CD14-positive monocyte (primary cell): Measurements from ENCODE around the gene LPO. TPM values are rescaled to one million over a fixed set of nuclear protein-coding genes. Genes with fewer than 3 reads are reported as not detected.

Source experiments
- DNase-seq, 3 donors: peaks; one replicate each; pipeline ENCODE4 v3.0.0-alpha.2; 2011 to 2022
- H2AFZ ChIP-seq: 2 replicates; pipeline ENCODE4 v1.6.0; 2012; ENCODE audit warnings: mild to moderate bottlenecking, low read depth, low read length, inconsistent platforms; ENCODE audit not compliant: insufficient read depth, poor library complexity, severe bottlenecking
- H3K27ac ChIP-seq, 2 donors: 1 replicate in 1 of 2; 2 replicates in 1 of 2; pipeline ENCODE4 v1.5.1; 2012 to 2013; ENCODE audit warnings: low read length in 2 of 2, control low read depth in 1 of 2, inconsistent platforms in 1 of 2, low read depth in 1 of 2, mild to moderate bottlenecking in 1 of 2
- H3K27me3 ChIP-seq, 2 donors: one replicate each; pipeline versions ENCODE4 v1.6.0 to v1.6.1; 2011 to 2013; ENCODE audit warnings: low read length in 2 of 2; ENCODE audit not compliant: control insufficient read depth in 2 of 2, insufficient read depth in 2 of 2
- H3K36me3 ChIP-seq, 2 donors: replicated peaks in 1 of 2; 1 replicate in 1 of 2; 2 replicates in 1 of 2; pipeline versions ENCODE4 v1.5.1 to v1.6.1; 2012 to 2013; ENCODE audit warnings: low read length in 2 of 2, control low read depth in 1 of 2, inconsistent platforms in 1 of 2, mild to moderate bottlenecking in 1 of 2; ENCODE audit not compliant: insufficient read depth in 2 of 2, control insufficient read depth in 1 of 2
- H3K4me1 ChIP-seq, 2 donors: 1 replicate in 1 of 2; 2 replicates in 1 of 2; pipeline versions ENCODE4 v1.5.1 to v1.6.1; 2012 to 2013; ENCODE audit warnings: low read length in 2 of 2, control low read depth in 1 of 2, inconsistent platforms in 1 of 2, mild to moderate bottlenecking in 1 of 2, moderate library complexity in 1 of 2; ENCODE audit not compliant: insufficient read depth in 2 of 2, control insufficient read depth in 1 of 2
- H3K4me2 ChIP-seq: replicated peaks from 2 replicates; pipeline ENCODE3; 2012; ENCODE audit warnings: low read length, moderate library complexity, mild to moderate bottlenecking; ENCODE audit not compliant: poor library complexity, severe bottlenecking; ENCODE audit errors: extremely low read depth
- H3K4me3 ChIP-seq, 3 experiments: fragments of 200-600 bp in 1 of 3; sonication (generic) in 1 of 3; replicated peaks in 1 of 3; 1 replicate in 2 of 3; 2 replicates in 1 of 3; pipeline ENCODE4 v1.5.1; 2011 to 2013; ENCODE audit warnings: low read length in 3 of 3, mild to moderate bottlenecking in 3 of 3, control low read depth in 2 of 3, low read depth in 2 of 3, inconsistent platforms in 1 of 3, moderate library complexity in 1 of 3
- H3K79me2 ChIP-seq: 2 replicates; pipeline ENCODE4 v1.6.0; 2012; ENCODE audit warnings: mild to moderate bottlenecking, control low read depth, inconsistent platforms, low read length, moderate library complexity; ENCODE audit not compliant: insufficient read depth
- H3K9ac ChIP-seq: 2 replicates; pipeline ENCODE4 v1.6.0; 2017; ENCODE audit warnings: low read length, mild to moderate bottlenecking; ENCODE audit not compliant: insufficient read depth, poor library complexity, severe bottlenecking
- H3K9me3 ChIP-seq, 2 donors: replicated peaks in 1 of 2; 1 replicate in 1 of 2; 2 replicates in 1 of 2; pipeline versions ENCODE4 v1.5.1 to v1.6.1; 2012 to 2013; ENCODE audit warnings: low read length in 2 of 2, control low read depth in 1 of 2; ENCODE audit not compliant: control insufficient read depth in 1 of 2, insufficient read depth in 1 of 2
- H4K20me1 ChIP-seq: 2 replicates; pipeline ENCODE4 v1.6.0; 2012; ENCODE audit warnings: mild to moderate bottlenecking, low read length, control low read depth, moderate library complexity; ENCODE audit not compliant: insufficient read depth
- H3K27ac Mint-ChIP-seq, 7 donors: one replicate each; pipeline ENCODE4 v1.8.0; 2020; ENCODE audit warnings: mild to moderate bottlenecking in 7 of 7, mixed read lengths in 7 of 7, moderate library complexity in 6 of 7, inconsistent platforms in 2 of 7
- H3K27me3 Mint-ChIP-seq, 3 donors: one replicate each; pipeline ENCODE4 v1.8.0; 2021 to 2022; ENCODE audit warnings: low read depth in 3 of 3, mild to moderate bottlenecking in 3 of 3, mixed read lengths in 3 of 3, moderate library complexity in 3 of 3, inconsistent platforms in 1 of 3
- H3K36me3 Mint-ChIP-seq, 2 donors: one replicate each; pipeline ENCODE4 v1.8.0; 2020; ENCODE audit warnings: mixed read lengths in 2 of 2, inconsistent platforms in 1 of 2, mild to moderate bottlenecking in 1 of 2
- H3K4me1 Mint-ChIP-seq: one replicate; pipeline ENCODE4 v1.8.0; 2020; ENCODE audit warnings: mild to moderate bottlenecking, mixed read lengths
- H3K4me3 Mint-ChIP-seq, 2 donors: one replicate each; pipeline ENCODE4 v1.8.0; 2020; ENCODE audit warnings: mild to moderate bottlenecking in 2 of 2, mixed read lengths in 2 of 2, moderate library complexity in 1 of 2
- H3K9me3 Mint-ChIP-seq, 7 donors: one replicate each; pipeline ENCODE4 v1.8.0; 2020 to 2022; ENCODE audit warnings: mixed read lengths in 7 of 7, mild to moderate bottlenecking in 6 of 7, moderate library complexity in 6 of 7, inconsistent platforms in 2 of 7
- WGBS: methylation state at CpG from one replicate; pipeline ENCODE4 v1.1.5; 2013; ENCODE audit warnings: missing lambda C conversion rate; ENCODE audit not compliant: insufficient coverage; 5-methylcytosine and 5-hydroxymethylcytosine counted together
- intact Hi-C, 2 donors: fragments of 100-400 bp; cut with micrococcal nuclease; formaldehyde crosslinking; loops; one replicate each; pipeline versions ENCODE4 v1.15.0 to v1.15.1; 2023
- polyA plus RNA-seq, 3 donors: library from polyadenylated mRNA; depleted of rRNA in 1 of 3; unstranded in 2 of 3; stranded (reverse) in 1 of 3; fragments of 300-500 nt in 2 of 3; fragments of >200 nt in 1 of 3; fragmentation: Illumina TruSeq in 2 of 3; gene quantifications; 1 replicate in 2 of 3; 2 replicates in 1 of 3; pipeline ENCODE4 v1.2.3, GENCODE V29; 2012 to 2021
- TF ChIP-seq, protein P1 (sequence below): fragments of 200-600 bp; IDR thresholded peaks from one replicate; pipeline ENCODE4 v1.8.0; 2022; ENCODE audit warnings: antibody characterized with exemption, mild to moderate bottlenecking

The LPO gene
- polyA plus RNA-seq, 3 donors: 0.04 to 0.43 TPM; not detected in 1

GRCh38 chr17:58282442-58282841 lies 44.1 kb downstream of the LPO start:
- H3K9me3 ChIP-seq: no peaks in the 10 kb centered on the region
- H3K36me3 Mint-ChIP-seq: no peaks in the 10 kb centered on the region
- intact Hi-C loops: no loop called here
- WGBS: 69% methylated on average over 4 of the region's 6 CpGs
- H4K20me1 ChIP-seq: no peaks in the 10 kb centered on the region
- no peak overlapping the region for H2AFZ ChIP-seq
- TF ChIP-seq, protein P1, sequence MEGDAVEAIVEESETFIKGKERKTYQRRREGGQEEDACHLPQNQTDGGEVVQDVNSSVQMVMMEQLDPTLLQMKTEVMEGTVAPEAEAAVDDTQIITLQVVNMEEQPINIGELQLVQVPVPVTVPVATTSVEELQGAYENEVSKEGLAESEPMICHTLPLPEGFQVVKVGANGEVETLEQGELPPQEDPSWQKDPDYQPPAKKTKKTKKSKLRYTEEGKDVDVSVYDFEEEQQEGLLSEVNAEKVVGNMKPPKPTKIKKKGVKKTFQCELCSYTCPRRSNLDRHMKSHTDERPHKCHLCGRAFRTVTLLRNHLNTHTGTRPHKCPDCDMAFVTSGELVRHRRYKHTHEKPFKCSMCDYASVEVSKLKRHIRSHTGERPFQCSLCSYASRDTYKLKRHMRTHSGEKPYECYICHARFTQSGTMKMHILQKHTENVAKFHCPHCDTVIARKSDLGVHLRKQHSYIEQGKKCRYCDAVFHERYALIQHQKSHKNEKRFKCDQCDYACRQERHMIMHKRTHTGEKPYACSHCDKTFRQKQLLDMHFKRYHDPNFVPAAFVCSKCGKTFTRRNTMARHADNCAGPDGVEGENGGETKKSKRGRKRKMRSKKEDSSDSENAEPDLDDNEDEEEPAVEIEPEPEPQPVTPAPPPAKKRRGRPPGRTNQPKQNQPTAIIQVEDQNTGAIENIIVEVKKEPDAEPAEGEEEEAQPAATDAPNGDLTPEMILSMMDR: no peak
- no peak for DNase-seq
- H3K79me2 ChIP-seq: peaks cover 82% of the 10 kb centered on the region
- no peaks in the 10 kb centered on the region for H3K27me3 ChIP-seq
- no peak overlapping the region for H3K4me3 ChIP-seq
- no peak overlapping the region for H3K4me3 Mint-ChIP-seq
- no peak overlapping the region for H3K4me2 ChIP-seq
- no peak overlapping the region for H3K9ac ChIP-seq
- peak overlapping the region in 6 of 7 donors; percentile 6 to 87 (median 66) for H3K27ac Mint-ChIP-seq
- H3K4me1 ChIP-seq: peaks cover 84 to 92% of the 10 kb centered on the region in 2 donors
- peaks cover 0 to 3% (median 0%) of the 10 kb centered on the region in 3 donors for H3K27me3 Mint-ChIP-seq
- H3K4me1 Mint-ChIP-seq: peaks cover 83% of the 10 kb centered on the region
- H3K9me3 Mint-ChIP-seq: no peaks in the 10 kb centered on the region
- no peak overlapping the region for H3K27ac ChIP-seq
- H3K36me3 ChIP-seq: no peaks in the 10 kb centered on the region

DNA sequence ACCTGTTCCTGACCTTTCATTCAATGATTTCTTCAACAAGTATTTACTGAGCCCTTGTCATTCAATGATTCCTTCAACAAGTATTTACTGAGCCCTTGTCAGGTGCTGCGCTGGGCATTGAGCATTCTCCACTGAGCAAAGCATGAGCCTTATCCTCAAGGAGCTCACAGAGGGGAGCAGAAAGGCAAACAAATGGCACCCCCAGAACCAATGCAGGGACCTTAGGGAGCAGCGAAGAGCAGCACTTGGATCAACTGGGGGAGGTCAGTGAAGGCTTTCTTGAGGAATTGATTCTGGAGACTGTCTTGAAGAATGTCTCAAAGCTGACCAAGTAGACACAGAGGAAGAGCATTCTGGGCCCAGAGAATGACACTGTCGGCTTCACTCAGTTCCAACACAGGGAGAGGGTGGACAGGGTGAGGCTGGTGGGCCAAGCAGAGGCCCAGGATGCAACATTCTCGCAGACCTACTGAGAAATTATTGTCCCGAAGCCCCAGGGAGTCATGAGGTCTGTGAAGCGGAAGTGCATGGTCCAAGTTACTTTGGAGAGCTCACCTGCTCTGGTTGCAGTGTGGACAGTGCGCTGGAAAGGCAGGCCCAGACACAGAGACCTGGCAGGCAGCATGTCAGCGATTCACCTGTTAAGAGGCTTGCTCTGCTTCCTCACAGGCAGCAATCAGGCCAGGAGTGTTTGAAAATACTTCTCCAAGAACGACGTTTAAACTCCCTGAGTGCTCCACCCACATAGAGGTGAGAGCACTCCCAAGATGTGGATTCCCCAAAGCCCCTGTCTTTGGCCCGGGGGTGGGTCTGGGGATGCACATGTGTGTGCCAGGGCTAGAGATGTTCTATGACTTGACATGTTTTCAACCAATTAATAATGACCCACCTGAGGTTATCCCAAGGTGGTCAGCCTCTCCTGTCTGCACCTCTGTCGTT lies 45.6 kb downstream of the LPO start:
- no peak for DNase-seq
- H3K4me2 ChIP-seq: peak overlapping the region; percentile 51
- peak overlapping the region in 1 of 3 experiments; percentile 25 for H3K4me3 ChIP-seq
- H3K27ac Mint-ChIP-seq: peak overlapping the region; percentile 66 to 88 (median 86)
- peak overlapping the region; percentile 39 to 65 for H3K27ac ChIP-seq
- no peaks in the 10 kb centered on the region for H3K27me3 ChIP-seq
- no peaks in the 10 kb centered on the region for H3K36me3 ChIP-seq
- no peaks in the 10 kb centered on the region for H3K9me3 ChIP-seq
- H3K4me1 ChIP-seq: peaks cover 76 to 88% of the 10 kb centered on the region in 2 donors
- peaks cover 0 to 3% (median 0%) of the 10 kb centered on the region in 3 donors for H3K27me3 Mint-ChIP-seq
- H3K9ac ChIP-seq: no peak overlapping the region
- peak overlapping the region; percentile 72 for H2AFZ ChIP-seq
- TF ChIP-seq, protein P1: no peak
- no peaks in the 10 kb centered on the region for H3K36me3 Mint-ChIP-seq
- H3K79me2 ChIP-seq: peaks cover 74% of the 10 kb centered on the region
- no peaks in the 10 kb centered on the region for H3K9me3 Mint-ChIP-seq
- no peaks in the 10 kb centered on the region for H4K20me1 ChIP-seq
- H3K4me3 Mint-ChIP-seq: no peak overlapping the region
- peaks cover 81% of the 10 kb centered on the region for H3K4me1 Mint-ChIP-seq
- intact Hi-C loops: no loop called here
- WGBS: 52% methylated on average over 7 of the region's 12 CpGs
